Fibroblast of lung (primary cell): ENCODE measurements around the gene MATN3. TPM values are rescaled to one million over a fixed set of nuclear protein-coding genes. Genes with fewer than 3 reads are reported as not detected.
A peak's percentile ranks its signal among the peaks of the same experiment; 100 is the strongest.

Experiments
- DNase-seq, 2 donors: peaks; one replicate each; pipeline versions ENCODE4 v3.0.0 to v3.0.0-alpha.2; 2010; ENCODE audit warnings: low read depth in 2 of 2
- H2AFZ ChIP-seq: 2 replicates; pipeline ENCODE4 v1.5.1; 2012; ENCODE audit warnings: low read length, control low read depth, inconsistent platforms
- H3K27ac ChIP-seq: 2 replicates; pipeline ENCODE4 v1.5.1; 2011; ENCODE audit warnings: low read length, control low read depth; ENCODE audit not compliant: insufficient read depth
- H3K27me3 ChIP-seq: 2 replicates; pipeline ENCODE4 v1.5.1; 2011; ENCODE audit warnings: mild to moderate bottlenecking, low read length; ENCODE audit not compliant: control insufficient read depth, insufficient read depth
- H3K36me3 ChIP-seq: 2 replicates; pipeline ENCODE4 v1.5.1; 2011; ENCODE audit warnings: low read length; ENCODE audit not compliant: control insufficient read depth, insufficient read depth
- H3K4me1 ChIP-seq: 2 replicates; pipeline ENCODE4 v1.5.1; 2011; ENCODE audit warnings: low read length; ENCODE audit not compliant: control insufficient read depth, insufficient read depth; ENCODE audit errors: extremely low read depth
- H3K4me2 ChIP-seq: 2 replicates; pipeline ENCODE4 v1.5.1; 2011; ENCODE audit warnings: low read length, control low read depth; ENCODE audit not compliant: insufficient read depth; ENCODE audit errors: extremely low read depth
- H3K4me3 ChIP-seq, 4 experiments: fragments of 200-600 bp in 1 of 4; sonication (generic) in 1 of 4; replicated peaks in 1 of 4; 2 replicates each; pipeline ENCODE4 v1.5.1; 2011 to 2016; ENCODE audit warnings: low read length in 4 of 4, low read depth in 3 of 4, mild to moderate bottlenecking in 3 of 4, control low read depth in 2 of 4, inconsistent platforms in 1 of 4, mixed read lengths in 1 of 4; ENCODE audit not compliant: insufficient read depth in 1 of 4; ENCODE audit errors: control extremely low read depth in 1 of 4
- H3K79me2 ChIP-seq: 2 replicates; pipeline ENCODE4 v1.5.1; 2012; ENCODE audit warnings: mild to moderate bottlenecking, low read length, inconsistent platforms; ENCODE audit not compliant: control insufficient read depth, insufficient read depth
- H3K9ac ChIP-seq: 2 replicates; pipeline ENCODE4 v1.5.1; 2011; ENCODE audit warnings: mild to moderate bottlenecking, low read length, control low read depth; ENCODE audit not compliant: insufficient read depth
- H3K9me3 ChIP-seq: 2 replicates; pipeline ENCODE4 v1.5.1; 2012; ENCODE audit warnings: low read depth, low read length; ENCODE audit not compliant: control insufficient read depth, insufficient read depth
- H4K20me1 ChIP-seq: 2 replicates; pipeline ENCODE4 v1.5.1; 2011; ENCODE audit warnings: low read length; ENCODE audit not compliant: control insufficient read depth, insufficient read depth; ENCODE audit errors: extremely low read depth
- EZH2 ChIP-seq: IDR thresholded peaks from 2 replicates; pipeline ENCODE4 v1.5.1; 2012; ENCODE audit warnings: low read length, control low read depth, mild to moderate bottlenecking; ENCODE audit errors: missing control alignments
- polyA plus RNA-seq, 2 donors: library from polyadenylated mRNA; depleted of rRNA in 1 of 2; stranded (reverse) in 1 of 2; unstranded in 1 of 2; fragments of >200 nt; gene quantifications; 2 replicates each; pipeline ENCODE4 v1.2.1, GENCODE V29; 2011 to 2012; ENCODE audit warnings: missing spikeins in 1 of 2
- total RNA-seq: library from RNA; depleted of rRNA; stranded (reverse); fragments of >200 nt; gene quantifications from 2 replicates; pipeline ENCODE4 v1.2.1, GENCODE V29; 2014
- TF ChIP-seq, protein P1 (sequence below), 2 donors: IDR thresholded peaks in 1 of 2; conservative IDR thresholded peaks in 1 of 2; 1 replicate in 1 of 2; 2 replicates in 1 of 2; pipeline ENCODE4 v1.5.1; 2011 to 2012; ENCODE audit warnings: low read length in 2 of 2, control low read depth in 1 of 2, inconsistent platforms in 1 of 2, low read depth in 1 of 2, mild to moderate bottlenecking in 1 of 2

The MATN3 gene
- total and polyA plus RNA-seq, 2 donors (not counting 1 experiment from before 2014, with no cell fraction given) = 2.3 to 6.9 TPM

DNA sequence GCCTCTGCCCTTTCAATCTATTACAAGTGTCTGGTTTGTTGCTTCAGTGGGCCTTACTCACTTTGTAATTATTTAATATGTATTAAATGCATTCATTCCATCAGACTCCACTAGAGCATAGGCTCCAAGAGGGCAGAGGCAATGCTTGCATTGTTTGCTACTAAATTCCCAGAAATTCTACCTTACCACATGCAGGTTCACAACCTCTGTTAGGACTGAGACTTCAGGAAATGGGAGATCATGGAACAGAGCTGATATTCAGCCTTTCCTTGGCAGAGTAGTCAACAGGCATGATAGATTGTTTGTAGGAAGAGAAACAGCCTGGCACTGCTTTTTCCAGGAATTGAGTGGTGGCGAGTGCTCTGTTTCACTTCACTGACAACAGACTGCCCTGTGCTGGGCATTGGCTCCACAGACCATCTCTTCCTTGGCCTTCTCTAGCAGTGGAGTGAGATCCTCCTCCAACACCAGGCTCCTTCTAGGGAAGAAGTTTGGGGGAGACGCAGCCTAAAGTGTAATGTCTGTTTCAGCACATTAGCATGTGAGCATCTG lies 6.2 kb upstream of the MATN3 start:
- DNase-seq = no peak
- no peak for TF ChIP-seq EZH2
- TF ChIP-seq, protein P1, sequence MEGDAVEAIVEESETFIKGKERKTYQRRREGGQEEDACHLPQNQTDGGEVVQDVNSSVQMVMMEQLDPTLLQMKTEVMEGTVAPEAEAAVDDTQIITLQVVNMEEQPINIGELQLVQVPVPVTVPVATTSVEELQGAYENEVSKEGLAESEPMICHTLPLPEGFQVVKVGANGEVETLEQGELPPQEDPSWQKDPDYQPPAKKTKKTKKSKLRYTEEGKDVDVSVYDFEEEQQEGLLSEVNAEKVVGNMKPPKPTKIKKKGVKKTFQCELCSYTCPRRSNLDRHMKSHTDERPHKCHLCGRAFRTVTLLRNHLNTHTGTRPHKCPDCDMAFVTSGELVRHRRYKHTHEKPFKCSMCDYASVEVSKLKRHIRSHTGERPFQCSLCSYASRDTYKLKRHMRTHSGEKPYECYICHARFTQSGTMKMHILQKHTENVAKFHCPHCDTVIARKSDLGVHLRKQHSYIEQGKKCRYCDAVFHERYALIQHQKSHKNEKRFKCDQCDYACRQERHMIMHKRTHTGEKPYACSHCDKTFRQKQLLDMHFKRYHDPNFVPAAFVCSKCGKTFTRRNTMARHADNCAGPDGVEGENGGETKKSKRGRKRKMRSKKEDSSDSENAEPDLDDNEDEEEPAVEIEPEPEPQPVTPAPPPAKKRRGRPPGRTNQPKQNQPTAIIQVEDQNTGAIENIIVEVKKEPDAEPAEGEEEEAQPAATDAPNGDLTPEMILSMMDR (conservative IDR thresholded peaks at IDR 0.05 in 1 of 2, IDR thresholded peaks at IDR 0.05 in 1 of 2; ENCODE audit: low read depth in 1 of 2, low read length in 2 of 2) = no peak
- H3K36me3 ChIP-seq = no peaks in the 10 kb centered on the region
- H3K4me2 ChIP-seq = no peak overlapping the region
- no peaks in the 10 kb centered on the region for H3K27me3 ChIP-seq
- no peaks in the 10 kb centered on the region for H3K4me1 ChIP-seq
- no peaks in the 10 kb centered on the region for H4K20me1 ChIP-seq
- no peaks in the 10 kb centered on the region for H3K9me3 ChIP-seq
- H3K79me2 ChIP-seq = no peaks in the 10 kb centered on the region
- no peak overlapping the region for H2AFZ ChIP-seq
- H3K27ac ChIP-seq = no peak overlapping the region
- no peak overlapping the region for H3K9ac ChIP-seq
- H3K4me3 ChIP-seq = no peak overlapping the region

DNA sequence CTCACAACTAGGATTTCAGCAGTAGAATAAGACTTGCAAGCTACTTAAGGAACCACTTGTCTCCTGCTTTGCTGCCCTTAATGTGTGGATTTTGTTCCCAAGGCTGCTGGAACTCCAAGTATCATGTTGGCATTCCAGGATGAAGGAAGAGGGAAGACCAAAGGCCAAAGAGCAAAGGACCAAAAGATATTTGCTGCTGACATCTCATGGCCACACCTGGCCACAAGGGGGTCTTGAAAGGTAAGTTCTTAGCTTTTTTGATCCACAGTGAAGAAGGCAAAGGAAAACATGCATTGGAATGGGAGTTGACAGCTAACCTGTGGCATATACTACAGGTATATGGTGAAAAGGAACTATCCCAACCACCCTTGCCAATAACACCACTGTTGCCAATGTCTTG lies 3.9 kb upstream of the MATN3 start:
- Histone ChIP-seq H3K27me3 (no peaks in the 10 kb centered on the region), H4K20me1 (no peaks in the 10 kb centered on the region), H3K9ac (no peak overlapping the region), H3K4me3 (no peak overlapping the region), H2AFZ (no peak overlapping the region), H3K4me1 (no peaks in the 10 kb centered on the region), H3K9me3 (no peaks in the 10 kb centered on the region), H3K79me2 (no peaks in the 10 kb centered on the region), H3K4me2 (no peak overlapping the region), H3K36me3 (no peaks in the 10 kb centered on the region), H3K27ac (no peak overlapping the region)
- TF ChIP-seq, protein P1 (conservative IDR thresholded peaks at IDR 0.05 in 1 of 2, IDR thresholded peaks at IDR 0.05 in 1 of 2; ENCODE audit: low read depth in 1 of 2, low read length in 2 of 2) = no peak
- no peak for TF ChIP-seq EZH2
- no peak for DNase-seq

DNA sequence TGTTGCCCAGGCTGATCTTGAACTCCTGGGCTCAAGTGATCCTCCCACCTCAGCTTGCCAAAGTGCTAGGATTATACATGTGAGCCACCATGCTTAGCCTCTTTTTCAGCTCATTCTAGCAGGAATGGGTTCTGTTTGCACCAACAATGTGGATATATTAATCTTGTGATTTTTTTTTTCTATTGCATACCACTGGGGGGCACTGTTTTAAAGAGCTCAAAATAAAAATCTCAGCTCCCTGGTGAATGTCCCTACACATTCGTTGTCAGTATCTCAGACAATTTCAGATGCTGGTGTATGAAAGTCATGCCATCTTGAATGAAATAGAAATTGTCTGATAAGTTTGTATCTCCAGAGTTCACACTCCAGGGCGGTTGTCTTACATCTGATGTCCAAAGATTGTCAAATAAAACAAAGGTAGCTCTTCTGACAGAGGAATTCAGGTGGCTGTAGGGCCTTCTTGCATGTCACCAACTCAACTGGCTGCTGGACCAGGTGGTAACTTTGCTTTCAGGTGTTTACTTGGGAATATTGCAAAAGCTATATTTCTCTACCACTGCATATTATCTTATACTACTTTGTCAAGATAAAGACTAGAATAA lies 3.1 kb upstream of the MATN3 start:
- no peaks in the 10 kb centered on the region for H4K20me1 ChIP-seq
- no peak overlapping the region for H3K4me2 ChIP-seq
- no peak overlapping the region for H3K9ac ChIP-seq
- DNase-seq = peak; percentile 36 to 76
- no peak overlapping the region for H3K4me3 ChIP-seq
- no peaks in the 10 kb centered on the region for H3K27me3 ChIP-seq
- no peak overlapping the region for H2AFZ ChIP-seq
- no peaks in the 10 kb centered on the region for H3K4me1 ChIP-seq
- TF ChIP-seq, protein P1 (conservative IDR thresholded peaks at IDR 0.05 in 1 of 2, IDR thresholded peaks at IDR 0.05 in 1 of 2; ENCODE audit: low read depth in 1 of 2, low read length in 2 of 2) = peak; percentile 30 to 54
- no peak for TF ChIP-seq EZH2
- H3K27ac ChIP-seq = no peak overlapping the region
- no peaks in the 10 kb centered on the region for H3K9me3 ChIP-seq
- H3K79me2 ChIP-seq = no peaks in the 10 kb centered on the region
- H3K36me3 ChIP-seq = no peaks in the 10 kb centered on the region
